Dermis blood vessel endothelial cell (primary cell): ENCODE data around the gene STRN4. TPM values are rescaled to one million over a fixed set of nuclear protein-coding genes. Genes with fewer than 3 reads are reported as not detected.
"Not testable (repeated sequence)": the region's sequence is repeated elsewhere in the genome, so short reads cannot be mapped to it uniquely, and the experiment has no call there.

ENCODE experiments used
- DNase-seq: peaks from one replicate; pipeline ENCODE4 v3.0.0; 2010
- total RNA-seq: library from RNA; depleted of rRNA; stranded (reverse); fragments of >200 nt; gene quantifications from 2 replicates; pipeline ENCODE4 v1.2.3, GENCODE V29; 2014

STRN4 gene
- total RNA-seq = 90.9 and 135 TPM in 2 replicates

DNA sequence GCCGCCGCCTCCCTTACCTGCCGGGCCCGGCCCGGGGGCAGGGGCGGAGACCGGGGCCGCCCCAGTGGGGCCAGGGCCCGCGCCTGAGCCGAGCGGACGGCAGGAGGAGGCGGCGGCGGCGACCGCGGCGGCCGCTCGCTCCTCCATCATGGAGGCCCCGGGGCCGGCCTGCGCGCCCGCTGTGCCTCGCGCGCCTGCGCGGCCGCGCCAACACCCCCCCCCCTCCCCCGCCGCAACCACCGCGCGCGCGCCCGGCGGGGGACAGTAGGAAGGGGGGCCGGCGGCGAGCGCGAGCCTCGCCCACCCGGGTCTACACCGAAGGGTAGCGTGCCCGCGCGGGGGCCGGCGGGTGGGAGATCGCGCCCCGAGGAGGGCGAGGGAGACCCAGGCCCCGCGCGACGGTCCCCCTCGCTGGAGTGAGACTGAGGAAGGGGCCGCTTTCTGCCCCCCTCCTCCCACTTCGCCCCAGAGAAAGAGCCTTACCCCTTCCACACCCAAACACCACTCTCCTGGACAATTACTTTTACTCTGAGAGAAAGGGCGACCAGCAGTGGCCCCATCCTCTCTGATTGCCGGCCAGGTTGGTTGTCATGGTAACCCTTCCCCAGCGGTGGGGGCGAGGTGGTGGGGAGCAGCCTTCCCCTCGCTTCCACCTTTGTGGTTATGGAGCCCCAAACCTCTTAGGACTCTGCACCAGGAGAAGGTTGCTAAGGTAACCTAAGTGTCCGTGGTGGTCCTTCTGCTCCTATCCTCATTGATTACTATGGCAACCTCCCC is at the start of gene STRN4:
Gene STRN4, minus strand, starts transcription at position 170 of the 777 bp plus-strand sequence. Its CDS starts 20 bp downstream, at position 150.
- DNase-seq = peak; percentile 62

DNA sequence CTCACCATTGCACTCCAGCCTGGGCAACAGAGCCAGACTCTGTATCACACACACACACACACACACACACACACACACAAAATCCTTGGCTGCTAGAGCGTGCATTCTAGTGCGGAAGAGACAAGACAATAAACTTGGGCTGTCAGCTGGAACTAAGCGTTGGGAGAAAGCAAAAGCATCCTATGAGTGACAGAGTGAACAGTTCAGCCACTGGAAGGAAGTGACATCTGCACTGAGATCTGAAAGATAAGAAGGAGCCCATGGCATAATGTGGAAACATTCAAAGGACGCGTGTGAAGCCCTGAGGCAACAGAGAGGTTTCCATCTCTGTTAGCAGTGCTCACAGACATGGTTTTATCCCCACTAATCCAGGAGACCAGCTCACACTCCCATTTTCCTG is 45.7 kb upstream of the STRN4 start:
- DNase-seq = no peak

DNA sequence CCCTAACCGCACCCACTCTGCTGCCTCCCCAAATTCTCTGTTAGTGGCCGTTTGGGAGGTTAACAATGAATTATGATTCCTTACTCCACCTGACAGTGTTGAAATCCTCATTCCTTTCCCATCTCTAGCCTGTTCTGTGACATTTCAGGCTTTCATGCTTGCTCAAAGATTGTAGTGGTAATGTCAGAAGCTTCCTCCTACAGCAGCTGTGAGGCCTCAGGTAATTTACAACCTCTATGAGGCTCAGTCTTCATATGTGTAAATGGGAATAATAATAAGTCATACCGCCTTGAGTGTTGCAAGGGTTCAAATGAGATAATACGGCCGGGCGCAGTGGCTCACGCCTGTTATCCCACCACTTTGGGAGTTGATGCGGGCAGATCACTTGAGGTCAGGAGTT is 43.1 kb upstream of the STRN4 start:
- DNase-seq = no peak

- DNase-seq = no peak
Measured at GRCh38 chr19:46788968-46789338, 42.7 kb upstream of the STRN4 start.

DNA sequence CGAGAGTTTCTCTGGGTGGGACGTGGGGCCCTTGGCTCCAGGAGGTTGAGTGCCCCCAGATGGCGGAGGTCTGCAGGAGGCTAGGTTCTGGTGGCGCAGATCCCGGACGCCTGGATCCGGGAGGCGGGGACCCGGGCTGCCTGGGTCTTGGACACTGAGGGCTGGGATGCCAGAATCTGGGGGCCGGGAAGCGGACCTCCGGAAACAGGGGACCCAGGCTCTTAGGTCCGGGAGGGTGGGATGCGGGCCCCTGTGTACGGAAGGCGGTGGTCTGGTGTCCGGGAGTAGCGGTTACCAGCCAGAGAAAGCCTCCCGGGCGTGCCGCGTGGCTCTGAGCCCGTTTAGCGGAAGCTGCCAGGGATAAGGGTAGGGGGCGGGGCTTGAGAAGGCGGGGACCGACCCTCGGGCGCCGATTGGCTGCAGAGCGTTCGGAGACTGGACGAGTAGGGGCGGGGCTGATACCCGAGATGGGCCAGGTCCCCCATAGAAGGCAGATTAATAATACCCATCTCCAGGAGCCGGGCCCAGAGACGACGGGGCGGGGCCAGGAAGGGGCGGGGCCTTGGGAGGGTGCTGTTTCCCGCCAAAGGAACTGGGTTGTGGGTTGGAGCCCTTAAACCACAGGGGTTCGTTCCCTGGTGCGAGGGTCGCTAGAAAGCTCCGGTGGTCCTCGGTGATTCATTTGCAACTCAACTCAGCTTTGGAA is 42.2 kb upstream of the STRN4 start, which contains the start of gene SLC1A5:
Gene SLC1A5, minus strand, starts transcription at position 333 of the 706 bp plus-strand sequence. CDS start 629 bp downstream, outside the sequence.
- DNase-seq = peak; percentile 96

GRCh38 chr19:46787331-46788261 is 41.3 kb upstream of the STRN4 start:
- DNase-seq = peak; percentile 59

DNA sequence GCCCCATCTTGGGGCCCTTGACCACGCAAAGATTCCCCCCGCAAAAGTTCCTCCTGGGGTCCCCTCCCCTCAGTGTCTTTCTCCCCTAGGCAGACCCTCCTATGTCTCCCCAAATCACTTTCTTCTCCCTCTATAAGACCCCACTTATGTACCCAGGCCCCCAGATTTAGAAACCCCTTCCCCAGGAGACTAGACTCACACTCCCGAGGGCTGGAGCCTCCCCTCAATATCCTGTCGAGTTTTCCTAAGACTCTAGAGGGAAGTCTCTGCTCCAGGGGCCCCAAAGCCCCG is 40.7 kb upstream of the STRN4 start:
- no peak for DNase-seq

DNA sequence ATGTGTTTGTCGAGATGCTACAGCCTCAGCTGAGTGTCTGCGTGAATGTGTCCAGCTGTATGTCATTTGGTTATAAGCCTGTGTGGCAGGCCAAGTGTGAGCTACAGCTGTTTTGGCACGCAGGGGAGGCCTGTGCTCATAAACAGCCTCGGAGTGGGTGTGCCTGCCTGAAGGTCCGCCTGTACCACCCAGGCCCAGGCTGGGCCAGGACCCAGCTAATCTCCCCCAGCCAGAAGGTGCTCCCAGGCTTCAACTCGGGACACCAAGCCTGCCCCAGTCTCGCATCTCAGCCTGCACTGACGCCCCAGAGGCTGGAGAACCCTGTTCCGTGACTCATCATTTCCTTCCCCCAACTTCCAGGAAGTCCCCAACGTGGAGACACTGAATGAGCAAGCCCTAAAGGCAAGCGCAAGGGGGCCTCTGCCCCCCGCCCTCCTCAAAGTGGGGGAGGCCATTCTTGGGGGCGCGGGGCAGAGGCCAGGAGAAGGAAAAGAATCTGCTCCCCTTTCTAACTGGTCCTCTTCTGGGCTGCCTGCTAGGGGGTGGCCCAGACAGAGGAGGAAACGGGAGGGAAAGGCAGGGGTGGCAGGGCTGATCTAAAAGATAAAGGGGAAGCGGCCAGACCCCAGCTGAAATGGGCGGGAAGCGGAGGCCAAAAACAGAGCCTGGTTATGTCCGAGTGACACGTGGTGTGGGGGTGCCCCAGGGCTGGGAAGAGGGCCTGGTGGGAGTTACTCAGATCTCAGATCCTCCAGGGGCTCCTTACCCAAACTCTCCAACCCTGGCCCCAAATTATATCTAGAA is 40.2 kb upstream of the STRN4 start:
- peak; percentile 78 for DNase-seq

DNA sequence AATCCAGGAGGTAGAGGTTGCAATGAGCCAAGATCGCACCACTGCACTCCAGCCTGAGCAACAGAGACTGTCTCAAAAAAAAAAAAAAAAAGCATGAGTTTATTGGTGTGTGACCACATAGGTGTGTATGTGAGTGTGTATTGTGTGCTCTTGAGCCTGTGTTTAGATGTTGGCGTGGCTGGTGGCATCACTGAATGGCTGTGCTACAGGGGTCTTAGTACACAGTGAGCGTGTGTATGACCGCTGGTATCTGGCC is 39.7 kb upstream of the STRN4 start:
- no peak for DNase-seq

DNA sequence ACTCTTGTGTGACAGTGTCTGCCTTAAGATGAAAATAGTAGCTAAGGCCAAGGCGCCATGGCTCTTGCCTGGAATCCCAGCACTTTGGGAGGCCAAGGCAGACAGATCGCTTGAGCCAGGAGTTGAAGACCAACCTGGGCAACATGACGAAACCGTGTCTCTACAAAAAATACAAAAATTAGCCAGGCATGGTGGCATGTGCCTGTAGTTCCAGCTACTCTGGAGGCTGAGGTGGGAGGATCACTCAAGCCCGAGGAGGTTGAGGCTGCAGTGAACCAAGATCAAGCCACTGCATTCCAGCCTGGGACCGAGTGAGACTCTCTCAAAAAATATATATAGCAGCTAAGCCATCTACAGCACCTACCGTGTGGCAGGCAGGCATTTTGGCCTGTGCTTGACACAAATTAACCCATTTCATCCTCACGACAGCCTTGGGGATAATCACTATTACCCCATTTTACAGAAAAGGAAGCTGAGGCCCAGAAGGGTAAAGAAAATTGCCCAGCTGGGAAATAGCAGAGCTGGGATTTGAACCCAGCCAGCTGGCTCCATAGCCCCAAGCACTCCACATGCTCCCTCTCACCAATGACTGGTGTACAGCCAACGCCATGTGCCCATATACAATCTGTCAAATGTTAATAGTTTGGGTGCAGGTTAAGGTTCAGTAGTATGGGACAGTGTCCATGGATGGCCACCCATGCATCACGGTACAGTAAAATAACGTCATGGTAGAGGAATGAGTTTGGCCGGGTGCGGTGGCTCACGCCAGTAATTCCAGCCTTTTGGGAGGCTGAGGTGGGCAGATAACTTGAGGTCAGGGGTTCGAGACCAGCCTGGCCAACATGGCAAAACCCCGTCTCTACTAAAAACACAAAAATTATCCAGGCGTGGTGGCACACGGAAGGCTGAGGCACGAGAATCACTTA is 39.1 kb upstream of the STRN4 start:
- DNase-seq = no peak

DNA sequence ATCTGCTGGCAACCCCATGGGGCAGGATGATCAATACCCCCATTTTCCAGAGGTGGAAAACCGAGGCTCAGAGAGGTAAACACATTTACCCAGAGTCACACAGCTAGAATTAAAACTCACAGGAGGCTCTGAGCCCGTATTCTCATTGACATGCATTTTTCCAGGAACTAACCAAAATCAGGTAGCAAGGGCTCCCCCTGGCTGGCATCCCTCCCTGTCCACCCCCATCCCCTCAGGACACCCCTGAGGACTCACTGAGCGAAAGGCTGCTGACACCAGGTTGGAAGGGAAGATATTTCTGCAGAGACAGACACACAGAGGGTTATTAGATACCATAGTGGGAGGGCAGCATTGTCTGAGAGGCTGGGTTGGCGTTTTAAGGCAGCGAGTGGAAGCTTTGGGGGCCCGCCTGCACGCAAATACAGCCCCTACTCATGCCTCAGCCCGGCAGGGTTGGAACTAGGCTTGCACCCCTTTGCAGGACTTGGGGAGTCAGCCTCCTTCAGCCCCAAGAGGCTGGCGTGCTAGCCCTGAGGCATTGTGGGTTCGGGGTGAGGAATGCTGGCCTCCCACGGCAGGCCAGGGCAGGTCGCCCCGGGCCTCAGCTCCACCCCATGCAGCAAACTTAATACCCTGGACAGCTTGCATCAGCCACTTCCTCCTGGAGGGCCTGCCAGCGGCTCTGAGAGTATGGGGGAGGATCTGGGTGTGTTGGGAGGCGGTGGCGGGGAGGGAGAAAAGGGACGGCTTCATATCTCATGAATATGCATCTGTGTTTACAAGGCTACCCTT is 38.2 kb upstream of the STRN4 start:
- peak; percentile 68 for DNase-seq

- DNase-seq = no peak
Measured at GRCh38 chr19:46783670-46784069, 37.4 kb upstream of the STRN4 start.

DNA sequence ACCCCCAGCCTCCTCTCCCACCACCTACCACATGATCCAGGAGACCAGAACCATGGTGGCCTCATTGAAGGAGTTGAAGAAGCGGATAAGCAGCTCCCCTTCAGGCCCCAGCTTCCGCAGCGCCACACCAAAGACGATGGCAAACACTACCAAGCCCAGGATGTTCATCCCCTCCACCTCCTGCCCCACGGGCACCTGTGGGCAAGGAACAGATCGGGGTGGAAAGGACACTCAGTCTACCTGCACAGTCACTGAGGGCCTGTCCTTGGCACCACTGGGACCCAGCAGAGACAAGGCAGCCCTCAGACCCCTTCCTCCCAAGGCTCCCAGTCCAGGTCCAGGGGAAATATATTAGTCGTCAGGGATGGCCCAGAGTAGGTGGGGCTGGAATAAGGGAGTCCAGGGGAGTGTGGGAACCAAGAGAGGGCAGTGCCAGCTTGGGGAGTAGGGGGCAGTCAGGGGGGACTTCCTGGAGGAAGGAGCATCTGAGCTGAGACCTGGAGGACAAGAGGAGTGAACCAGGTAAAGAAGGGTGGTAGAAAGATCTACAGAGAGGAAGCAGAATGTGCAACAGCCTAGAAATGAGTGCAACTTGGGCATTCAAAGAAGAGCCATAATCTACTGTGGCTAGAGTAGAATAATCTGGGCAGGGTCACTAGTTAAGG is 36.2 kb upstream of the STRN4 start:
- DNase-seq = no peak

- not testable (repeated sequence) for DNase-seq
Measured at GRCh38 chr19:46777956-46778645, 31.9 kb upstream of the STRN4 start.

DNA sequence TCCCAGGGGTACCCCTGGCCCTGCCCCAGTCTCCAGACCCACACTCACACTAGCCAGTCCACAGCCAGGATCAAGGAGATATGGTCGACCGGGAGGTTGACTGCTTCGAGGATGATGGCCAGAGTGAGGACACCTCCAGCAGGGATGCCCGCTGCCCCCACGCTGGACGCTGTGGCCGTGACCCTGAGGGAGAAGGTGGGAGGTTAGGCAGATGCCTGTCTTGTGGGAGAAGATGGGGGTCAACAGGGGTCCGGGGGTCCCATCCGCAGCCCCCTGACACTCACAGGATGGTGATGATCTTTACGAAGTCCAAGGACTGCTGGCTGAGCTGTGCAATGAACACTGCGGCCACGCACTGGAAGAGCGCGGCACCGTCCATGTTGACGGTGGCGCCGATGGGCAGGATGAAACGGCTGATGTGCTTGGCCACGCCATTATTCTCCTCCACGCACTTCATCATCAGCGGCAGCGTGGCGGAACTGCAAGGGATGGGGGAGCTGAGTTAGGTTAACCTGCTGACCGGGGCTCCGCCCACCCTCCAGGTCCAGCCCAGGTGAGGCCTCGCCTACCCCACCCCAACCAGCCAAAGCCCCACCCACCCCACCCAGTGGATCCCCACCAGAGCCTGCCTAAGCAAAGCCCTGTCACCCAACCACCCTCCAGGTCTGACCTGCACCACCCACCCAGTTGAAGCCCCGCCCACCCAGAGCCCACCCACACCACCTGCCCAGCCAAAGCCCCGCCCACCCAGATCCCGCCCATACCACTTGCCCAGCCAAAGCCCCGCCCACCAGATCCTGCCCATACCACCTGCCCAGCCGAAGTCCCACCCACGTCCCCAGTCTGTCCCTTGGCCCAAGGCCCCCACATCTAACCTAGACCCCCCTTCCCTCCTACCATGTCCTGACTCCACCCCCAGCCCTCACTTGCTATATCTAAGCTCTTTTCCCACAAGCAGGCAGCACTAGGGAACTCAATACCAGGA is 31.0 kb upstream of the STRN4 start:
- DNase-seq = no peak

- DNase-seq = no peak
Measured at GRCh38 chr19:46775642-46776258, 29.5 kb upstream of the STRN4 start.

GRCh38 chr19:46773018-46773399 is 26.8 kb upstream of the STRN4 start:
- DNase-seq = no peak
